ENCODE measurements around the gene RBM25.

- TF ChIP-seq CTCF (IDR thresholded peaks at IDR 0.05), result no peak
- TF ChIP-seq POLR2A (IDR thresholded peaks at IDR 0.05), result no peak
- no peak for TF ChIP-seq POLR2AphosphoS5 (IDR thresholded peaks at IDR 0.05)
Observed at GRCh38 chr14:73162251-73162650, 103.9 kb downstream of the RBM25 start.
